Skeletal muscle satellite cell (primary cell): ENCODE measurements around the gene EPHA1. TPM values are rescaled to one million over a fixed set of nuclear protein-coding genes. Genes with fewer than 3 reads are reported as not detected.

Experiments used
- H3K27me3 ChIP-seq: 2 replicates; pipeline ENCODE4 v1.7.0; 2013; ENCODE audit warnings: low read length; ENCODE audit not compliant: control insufficient read depth, insufficient read depth
- H3K36me3 ChIP-seq: 2 replicates; pipeline ENCODE4 v1.7.0; 2013; ENCODE audit warnings: mild to moderate bottlenecking, control low read depth, low read length; ENCODE audit not compliant: insufficient read depth
- H3K4me1 ChIP-seq: 2 replicates; pipeline ENCODE4 v1.7.0; 2013; ENCODE audit warnings: low read length; ENCODE audit not compliant: control insufficient read depth, insufficient read depth
- H3K4me2 ChIP-seq: 2 replicates; pipeline ENCODE4 v1.7.0; 2013; ENCODE audit warnings: mild to moderate bottlenecking, low read length
- H3K4me3 ChIP-seq: 2 replicates; pipeline ENCODE4 v1.7.0; 2013; ENCODE audit warnings: low read length
- H3K9ac ChIP-seq: 2 replicates; pipeline ENCODE4 v1.7.0; 2013; ENCODE audit warnings: mild to moderate bottlenecking, low read depth, low read length, moderate library complexity
- H3K9me3 ChIP-seq: replicated peaks from 2 replicates; pipeline ENCODE4 v1.7.0; 2013; ENCODE audit warnings: mild to moderate bottlenecking, control low read depth, low read length
- total RNA-seq: library from RNA; depleted of rRNA; stranded (reverse); fragments of >200 nt; gene quantifications from 2 replicates; pipeline ENCODE4 v1.2.3, GENCODE V29; 2012; rRNA removed

EPHA1 gene
- total RNA-seq, result under 0.01 and 0.66 TPM in 2 replicates

DNA sequence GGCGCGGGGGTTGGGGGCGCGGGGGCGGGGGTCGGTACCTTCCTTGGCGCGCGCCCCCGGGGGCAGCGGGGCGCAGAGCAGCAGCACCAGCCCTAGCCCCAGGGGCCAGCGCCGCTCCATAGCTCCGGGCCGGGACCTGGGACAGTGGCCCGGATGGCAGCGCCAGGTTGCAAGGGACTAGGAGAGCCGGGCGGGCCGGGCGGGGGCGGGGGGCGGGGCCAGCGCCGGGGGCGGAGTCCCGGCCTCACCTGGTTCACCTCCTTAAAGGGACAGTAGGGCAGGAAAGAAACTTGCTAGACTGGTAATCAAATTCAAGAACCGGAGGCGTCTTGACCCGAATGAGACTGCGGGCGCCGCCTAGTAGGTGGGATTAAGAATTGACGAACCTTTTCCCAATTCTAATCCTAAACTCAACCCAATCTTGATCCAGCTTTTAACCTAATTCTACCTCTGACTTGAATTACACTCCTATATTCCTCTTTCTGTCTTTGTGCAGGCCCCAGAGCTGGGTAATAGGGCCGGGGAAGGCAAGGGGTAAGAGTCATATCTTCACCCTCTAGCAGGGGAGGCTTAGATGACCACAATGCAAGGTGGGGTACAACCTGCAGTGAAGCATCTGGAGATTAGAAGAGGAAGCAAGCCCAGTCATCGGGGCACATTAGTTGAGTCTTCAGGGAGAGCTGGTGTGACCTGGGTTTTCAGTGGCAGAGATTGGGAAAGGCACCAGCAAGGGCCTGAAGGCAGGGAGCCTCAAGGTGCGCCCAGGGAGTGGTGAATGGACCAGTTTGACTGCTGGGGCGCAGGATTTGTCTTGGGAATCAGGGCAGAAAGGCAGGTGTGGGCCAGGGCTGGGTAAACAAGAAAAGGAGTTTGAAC lies at the start of gene EPHA1:
Gene EPHA1 (minus strand): TSS at position 171 of the 876 bp plus-strand sequence. CDS start 51 bp downstream, at position 120.
- no peak within 1 kb of the TSS for H3K9ac ChIP-seq
- H3K4me2 ChIP-seq, result no peak within 1 kb of the TSS
- no peak within 1 kb of the TSS for H3K4me3 ChIP-seq
- peaks cover 11% of the 10 kb centered on the region for H3K4me1 ChIP-seq
- no peaks in the 10 kb centered on the region for H3K36me3 ChIP-seq
- no peaks in the 10 kb centered on the region for H3K27me3 ChIP-seq
- H3K9me3 ChIP-seq, result no peaks in the 10 kb centered on the region

DNA sequence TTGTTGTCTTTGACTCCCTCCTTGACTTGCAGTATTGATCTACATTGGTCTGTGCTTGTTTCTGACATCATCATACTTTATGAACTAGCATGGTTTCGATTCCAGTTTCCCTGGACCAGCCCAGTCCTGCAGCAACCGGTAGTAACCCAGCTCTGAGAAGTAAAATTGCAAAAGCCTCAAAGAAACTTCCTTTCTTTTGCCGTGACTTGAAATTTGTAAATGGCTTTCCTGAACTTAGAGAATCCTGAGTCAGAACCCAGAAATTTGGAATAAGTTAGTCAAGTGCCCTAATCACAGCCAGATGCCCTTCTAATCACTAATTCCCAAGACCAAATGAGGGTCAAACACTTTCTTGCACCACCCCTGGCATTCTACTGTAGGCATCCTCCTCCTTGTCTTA lies 49.6 kb upstream of the EPHA1 start:
- no peak overlapping the region for H3K4me3 ChIP-seq

DNA sequence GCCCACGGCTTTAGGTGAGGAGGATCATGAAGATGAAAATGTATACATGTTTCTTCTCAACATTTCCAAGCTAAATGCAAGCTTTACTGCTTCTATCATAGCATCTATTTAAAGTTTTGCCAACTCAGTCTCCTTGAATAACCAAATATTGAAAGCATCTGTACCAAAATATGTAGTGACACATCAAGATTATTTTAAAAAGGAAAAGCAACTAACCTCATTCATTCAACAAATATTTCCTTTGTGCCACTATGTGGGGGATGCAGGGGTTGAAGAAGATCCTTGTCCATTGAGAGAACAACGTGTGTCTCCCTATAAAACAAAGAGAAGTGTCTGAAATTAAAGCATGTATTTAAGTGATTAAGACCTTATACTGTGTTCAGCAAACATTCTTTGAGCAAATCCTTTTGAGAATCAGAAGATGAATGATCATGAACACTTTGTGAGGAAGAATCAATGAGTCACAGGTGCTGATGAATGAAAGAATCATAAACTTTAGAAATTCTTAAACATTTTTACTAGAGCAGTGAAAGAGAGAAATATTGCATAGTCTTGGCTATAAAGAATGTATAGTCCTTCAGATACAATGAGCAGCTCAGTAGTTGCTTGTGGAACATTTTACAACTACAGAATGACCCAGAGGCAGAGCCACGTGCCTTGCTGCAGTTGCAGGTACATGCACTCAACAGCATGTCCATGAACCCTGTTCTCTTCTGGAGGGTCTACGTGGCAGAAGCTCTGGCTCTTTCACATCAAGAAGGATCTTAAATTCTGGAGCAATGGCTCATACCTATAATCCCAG lies 48.5 kb upstream of the EPHA1 start:
- Histone ChIP-seq H3K27me3 (no peaks in the 10 kb centered on the region), H3K4me3 (no peak overlapping the region), H3K36me3 (no peaks in the 10 kb centered on the region), H3K9me3 (no peaks in the 10 kb centered on the region), H3K4me2 (peak overlapping the region; percentile 56), H3K4me1 (peaks cover 28% of the 10 kb centered on the region), H3K9ac (no peak overlapping the region)

More for the DNA sequence above, 49.6 kb upstream of the EPHA1 start:
- no peaks in the 10 kb centered on the region for H3K27me3 ChIP-seq
- H3K9me3 ChIP-seq, result no peaks in the 10 kb centered on the region
- H3K4me2 ChIP-seq, result no peak overlapping the region
- no peaks in the 10 kb centered on the region for H3K36me3 ChIP-seq
- peaks cover 25% of the 10 kb centered on the region for H3K4me1 ChIP-seq
- H3K9ac ChIP-seq, result no peak overlapping the region

DNA sequence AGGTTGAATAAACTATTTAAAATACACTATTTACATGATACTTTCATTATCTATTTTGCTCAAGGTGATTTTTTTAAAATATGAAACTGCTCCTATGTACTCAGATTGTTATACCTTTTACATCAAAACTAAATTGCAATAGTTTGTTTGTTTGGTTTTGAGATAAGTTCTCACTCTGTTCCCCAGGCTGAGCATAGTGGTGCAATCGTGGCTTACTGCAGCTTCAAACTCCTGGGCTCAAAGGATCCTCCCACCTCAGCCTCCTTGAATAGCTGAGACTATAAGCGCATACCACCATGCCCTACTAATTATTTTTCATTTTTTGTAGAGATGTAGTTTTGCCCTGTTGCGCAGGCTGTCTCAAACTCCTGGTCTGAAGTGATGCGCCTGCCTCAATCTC lies 47.3 kb upstream of the EPHA1 start:
- H3K36me3 ChIP-seq, result no peaks in the 10 kb centered on the region
- H3K4me1 ChIP-seq, result peaks cover 28% of the 10 kb centered on the region
- no peaks in the 10 kb centered on the region for H3K9me3 ChIP-seq
- H3K9ac ChIP-seq, result no peak overlapping the region
- no peak overlapping the region for H3K4me2 ChIP-seq
- H3K27me3 ChIP-seq, result no peaks in the 10 kb centered on the region
- H3K4me3 ChIP-seq, result no peak overlapping the region

DNA sequence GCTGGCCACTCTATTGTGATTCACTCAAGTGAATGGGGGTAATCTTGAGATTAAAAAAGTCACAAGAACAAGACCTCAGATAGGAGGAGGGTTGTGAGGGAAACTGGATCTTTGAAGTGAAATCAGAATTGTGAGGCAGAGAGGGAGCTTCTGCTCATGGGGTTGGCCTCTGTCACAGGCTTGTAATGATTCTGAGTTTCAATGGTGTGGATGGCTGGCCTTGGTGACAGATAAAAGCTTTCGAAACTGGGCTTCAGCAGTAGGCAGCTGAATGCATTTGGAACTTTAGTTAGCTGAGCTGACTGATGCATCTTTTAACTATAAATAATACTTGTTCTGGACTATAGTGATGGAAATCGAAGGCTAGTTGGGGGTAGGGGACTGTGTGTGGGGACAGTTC lies 46.8 kb upstream of the EPHA1 start:
- no peaks in the 10 kb centered on the region for H3K27me3 ChIP-seq
- H3K36me3 ChIP-seq, result no peaks in the 10 kb centered on the region
- H3K9ac ChIP-seq, result no peak overlapping the region
- no peaks in the 10 kb centered on the region for H3K9me3 ChIP-seq
- no peak overlapping the region for H3K4me3 ChIP-seq
- H3K4me1 ChIP-seq, result peaks cover 28% of the 10 kb centered on the region
- H3K4me2 ChIP-seq, result no peak overlapping the region

DNA sequence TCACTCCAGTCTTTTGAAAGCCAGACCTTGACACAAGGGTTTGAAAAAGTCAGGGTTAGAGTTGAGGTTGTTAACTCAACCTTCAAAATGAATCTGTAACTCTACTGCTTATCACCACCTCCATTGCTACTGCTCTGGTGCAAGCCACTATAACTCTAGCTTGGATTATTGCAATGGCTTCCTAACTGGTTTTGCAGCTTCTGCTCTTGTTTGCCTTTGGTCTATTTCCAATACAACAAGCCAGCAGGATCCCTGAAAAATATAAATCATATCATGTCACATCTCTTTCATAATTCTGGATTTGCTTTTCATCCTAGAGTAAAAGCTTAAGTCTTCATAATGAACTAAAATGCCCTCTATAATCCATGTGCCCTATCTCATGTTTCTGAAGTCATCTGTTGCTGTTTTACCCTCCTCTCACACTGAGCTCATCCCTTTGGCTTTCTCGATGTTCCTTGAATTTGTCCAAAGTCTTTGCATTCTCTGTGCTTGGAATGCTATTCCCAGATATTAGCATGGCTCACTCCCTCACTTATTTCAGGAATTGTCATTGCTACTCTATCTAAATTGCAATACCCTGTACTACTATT lies 45.5 kb upstream of the EPHA1 start:
- no peaks in the 10 kb centered on the region for H3K36me3 ChIP-seq

DNA sequence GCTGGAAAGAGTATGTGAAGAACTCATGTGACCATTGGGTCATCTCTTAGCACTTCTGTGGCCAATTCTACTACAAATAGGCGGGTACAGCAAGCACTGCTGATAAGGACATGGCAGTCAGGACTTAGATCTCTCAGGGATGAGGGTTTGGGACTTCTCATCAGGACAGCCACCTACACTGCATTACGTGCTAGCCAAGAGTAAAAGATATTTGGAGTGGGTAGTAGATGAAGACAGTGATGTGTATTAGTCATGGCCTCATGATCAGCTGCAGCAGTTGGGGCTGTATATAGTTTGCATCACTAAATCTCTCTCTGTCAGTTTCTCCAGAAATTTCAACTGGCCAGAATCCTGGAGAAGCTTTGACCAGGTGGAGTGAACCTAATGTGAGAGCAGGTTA lies 43.8 kb upstream of the EPHA1 start:
- H3K36me3 ChIP-seq, result no peaks in the 10 kb centered on the region
- no peak overlapping the region for H3K4me3 ChIP-seq
- H3K9ac ChIP-seq, result no peak overlapping the region
- no peak overlapping the region for H3K4me2 ChIP-seq
- H3K27me3 ChIP-seq, result no peaks in the 10 kb centered on the region
- peaks cover 17% of the 10 kb centered on the region for H3K4me1 ChIP-seq
- H3K9me3 ChIP-seq, result no peaks in the 10 kb centered on the region

More for the DNA sequence above, 45.5 kb upstream of the EPHA1 start:
- Histone ChIP-seq H3K27me3 (no peaks in the 10 kb centered on the region), H3K9ac (no peak overlapping the region), H3K9me3 (no peaks in the 10 kb centered on the region), H3K4me3 (no peak overlapping the region), H3K4me2 (no peak overlapping the region), H3K4me1 (peaks cover 28% of the 10 kb centered on the region)

DNA sequence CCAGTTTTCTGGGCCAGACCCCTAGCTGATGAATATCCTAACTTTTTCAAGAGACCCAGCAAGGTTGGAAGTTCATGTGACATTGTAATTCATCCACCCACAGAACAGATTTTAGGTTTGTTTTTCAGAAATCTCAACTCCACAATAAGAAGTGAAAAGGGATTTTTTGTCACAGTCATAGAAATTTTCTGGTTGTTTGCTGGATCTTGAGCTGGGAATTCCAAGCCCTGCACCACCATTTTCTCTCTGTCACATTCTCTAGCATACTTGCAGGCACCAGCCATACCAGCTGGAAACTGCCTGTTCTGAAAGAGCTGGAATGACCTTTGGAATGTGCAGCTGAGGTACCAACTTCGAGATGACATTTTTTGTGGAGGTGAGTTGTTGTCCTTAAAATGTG lies 43.1 kb upstream of the EPHA1 start:
- Histone ChIP-seq H3K9me3 (no peaks in the 10 kb centered on the region), H3K36me3 (no peaks in the 10 kb centered on the region), H3K27me3 (no peaks in the 10 kb centered on the region), H3K4me2 (no peak overlapping the region), H3K4me1 (peaks cover 10% of the 10 kb centered on the region), H3K4me3 (no peak overlapping the region), H3K9ac (no peak overlapping the region)

DNA sequence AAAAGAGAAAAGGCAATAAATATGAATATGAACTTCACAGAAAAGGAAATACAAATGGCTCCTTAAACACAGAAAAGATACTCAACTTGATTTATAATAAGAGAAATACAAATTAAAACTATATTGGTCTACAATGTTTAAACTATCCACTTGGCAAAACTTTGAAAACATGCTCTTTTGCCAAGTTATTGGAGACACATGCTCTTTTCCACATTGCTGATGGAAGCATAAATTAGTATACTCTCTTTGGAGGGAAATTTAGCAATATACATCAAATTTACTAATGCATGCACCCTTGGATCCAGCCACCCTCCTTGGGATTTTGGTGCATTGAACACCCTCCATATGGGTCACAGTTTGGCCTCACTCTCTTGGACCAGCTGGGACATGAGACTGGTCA lies 42.5 kb upstream of the EPHA1 start:
- Histone ChIP-seq H3K4me3 (no peak overlapping the region), H3K36me3 (no peaks in the 10 kb centered on the region), H3K4me2 (no peak overlapping the region), H3K9ac (no peak overlapping the region), H3K27me3 (peaks cover 4% of the 10 kb centered on the region), H3K9me3 (no peaks in the 10 kb centered on the region), H3K4me1 (peaks cover 4% of the 10 kb centered on the region)

DNA sequence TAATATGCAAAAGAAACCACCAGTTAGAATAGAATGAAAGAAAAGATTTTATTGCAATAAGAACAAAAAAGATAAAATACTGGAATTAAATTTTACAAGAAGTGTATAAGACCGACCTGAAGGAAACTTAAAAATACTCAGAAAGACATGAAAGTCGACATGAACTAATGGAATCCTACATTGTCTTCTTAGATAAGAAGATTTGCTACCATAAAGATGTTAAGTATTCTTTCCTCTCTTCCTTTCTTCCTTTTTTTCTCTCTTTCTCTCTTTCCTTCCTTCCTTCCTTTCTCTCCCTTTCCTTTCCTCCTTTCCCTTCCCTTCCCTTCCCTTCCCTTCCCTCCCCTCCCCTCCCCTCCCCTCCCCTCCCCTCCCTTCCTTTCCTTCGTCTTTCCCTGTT lies 41.1 kb upstream of the EPHA1 start:
- Histone ChIP-seq H3K4me1 (peaks cover 4% of the 10 kb centered on the region), H3K36me3 (no peaks in the 10 kb centered on the region), H3K4me3 (no peak overlapping the region), H3K4me2 (no peak overlapping the region), H3K27me3 (peaks cover 17% of the 10 kb centered on the region), H3K9me3 (no peaks in the 10 kb centered on the region), H3K9ac (no peak overlapping the region)

DNA sequence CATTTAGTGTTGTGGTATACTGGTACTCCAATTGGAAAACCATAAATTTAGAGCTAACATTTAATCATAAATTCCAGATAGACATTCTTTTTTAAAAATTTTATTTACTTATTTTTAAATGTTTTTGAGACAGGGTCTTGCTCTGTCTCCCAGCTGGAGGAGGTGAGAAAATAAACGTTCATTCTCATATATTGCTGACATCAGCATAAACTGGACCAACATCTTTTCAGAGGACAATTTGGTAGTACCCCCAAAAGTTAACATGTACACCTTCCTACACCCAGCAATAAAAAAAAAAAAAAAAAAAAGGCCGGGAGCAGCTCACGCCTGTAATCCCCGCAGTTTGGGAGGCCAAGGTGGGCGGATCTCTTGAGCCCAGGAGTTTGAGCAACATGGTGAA lies 39.8 kb upstream of the EPHA1 start:
- no peaks in the 10 kb centered on the region for H3K36me3 ChIP-seq
- H3K27me3 ChIP-seq, result peaks cover 27% of the 10 kb centered on the region
- no peaks in the 10 kb centered on the region for H3K9me3 ChIP-seq
- H3K4me1 ChIP-seq, result peaks cover 4% of the 10 kb centered on the region
- no peak overlapping the region for H3K9ac ChIP-seq
- H3K4me2 ChIP-seq, result no peak overlapping the region
- no peak overlapping the region for H3K4me3 ChIP-seq
